HepG2 (cell line): ENCODE data around the gene B4GALT5. TPM values are rescaled to one million over a fixed set of nuclear protein-coding genes. Genes with fewer than 3 reads are reported as not detected.

ENCODE experiments used
- ARID2 ChIP-seq: sonication (generic); formaldehyde crosslinking; IDR thresholded peaks from 2 replicates; pipeline ENCODE4 v1.8.1; 2022; ENCODE audit warnings: mild to moderate bottlenecking, missing genetic modification reagents, borderline replicate concordance
- ATF2 ChIP-seq: sonication (generic); formaldehyde crosslinking; IDR thresholded peaks from 2 replicates; pipeline ENCODE4 v1.4.0; 2020; ENCODE audit warnings: missing genetic modification reagents
- ATF7 ChIP-seq, 2 experiments: fragments of 450-650 bp in 1 of 2; sonication (generic) in 1 of 2; formaldehyde crosslinking in 1 of 2; IDR thresholded peaks; 2 replicates each; pipeline versions ENCODE4 v1.4.0 to v1.6.1; 2016 to 2020; ENCODE audit warnings: antibody characterized with exemption in 1 of 2, mild to moderate bottlenecking in 1 of 2, missing genetic modification reagents in 1 of 2
- DR1 ChIP-seq: sonication (generic); formaldehyde crosslinking; IDR thresholded peaks from 2 replicates; pipeline ENCODE4 v1.8.0; 2021; ENCODE audit warnings: mild to moderate bottlenecking, missing genetic modification reagents, inconsistent platforms
- GTF3A ChIP-seq: sonication (generic); formaldehyde crosslinking; conservative IDR thresholded peaks from 2 replicates; pipeline ENCODE4 v1.4.0; 2020; ENCODE audit warnings: mild to moderate bottlenecking, missing genetic modification reagents
- HHEX ChIP-seq: IDR thresholded peaks from 2 replicates; pipeline ENCODE4 v1.6.1; 2016; ENCODE audit warnings: control low read depth
- HNRNPUL1 ChIP-seq: fragments of 200-400 bp; formaldehyde crosslinking; IDR thresholded peaks from 2 replicates; pipeline ENCODE4 v1.6.1; 2017; ENCODE audit warnings: low read depth, mild to moderate bottlenecking, low read length, moderate library complexity
- IKZF1 ChIP-seq: fragments of 450-650 bp; IDR thresholded peaks from 2 replicates; pipeline ENCODE4 v1.7.1; 2016
- JARID2 ChIP-seq: sonication (generic); formaldehyde crosslinking; IDR thresholded peaks from 2 replicates; pipeline ENCODE4 v1.8.1; 2023; ENCODE audit warnings: missing genetic modification reagents, inconsistent platforms; ENCODE audit not compliant: insufficient replicate concordance
- KLF12 ChIP-seq: sonication (generic); formaldehyde crosslinking; IDR thresholded peaks from 2 replicates; pipeline ENCODE4 v1.4.0; 2020; ENCODE audit warnings: missing genetic modification reagents, borderline replicate concordance
- PATZ1 ChIP-seq: sonication (generic); formaldehyde crosslinking; IDR thresholded peaks from 2 replicates; pipeline ENCODE4 v1.4.0; 2020; ENCODE audit warnings: missing genetic modification reagents
- PAX8 ChIP-seq: sonication (generic); formaldehyde crosslinking; IDR thresholded peaks from 2 replicates; pipeline ENCODE4 v1.8.0; 2022; ENCODE audit warnings: mild to moderate bottlenecking, missing genetic modification reagents, borderline replicate concordance
- RARA ChIP-seq: IDR thresholded peaks from 2 replicates; pipeline ENCODE4 v1.6.1; 2016; ENCODE audit warnings: missing genetic modification reagents, missing compliant biosample characterization
- RBAK ChIP-seq: sonication (generic); formaldehyde crosslinking; IDR thresholded peaks from 2 replicates; pipeline ENCODE4 v1.5.1; 2020; ENCODE audit warnings: mild to moderate bottlenecking, missing genetic modification reagents
- RFX3 ChIP-seq: IDR thresholded peaks from 2 replicates; pipeline ENCODE4 v1.6.1; 2016; ENCODE audit warnings: missing biosample characterization, missing genetic modification reagents
- SIX4 ChIP-seq: sonication (generic); formaldehyde crosslinking; IDR thresholded peaks from 2 replicates; pipeline ENCODE4 v1.4.0; 2020; ENCODE audit warnings: missing genetic modification reagents
- SMC3 ChIP-seq: IDR thresholded peaks from 2 replicates; pipeline ENCODE4 v1.6.1; 2011; ENCODE audit warnings: low read length, improper control_type of control experiment
- SMYD3 ChIP-seq: sonication (generic); formaldehyde crosslinking; IDR thresholded peaks from 2 replicates; pipeline ENCODE4 v1.8.1; 2023; ENCODE audit warnings: mild to moderate bottlenecking, missing genetic modification reagents
- SNAPC5 ChIP-seq: sonication (generic); formaldehyde crosslinking; IDR thresholded peaks from 2 replicates; pipeline ENCODE4 v1.8.1; 2023; ENCODE audit warnings: mild to moderate bottlenecking, missing genetic modification reagents, borderline replicate concordance
- SRF ChIP-seq: IDR thresholded peaks from 2 replicates; pipeline ENCODE4 v1.6.1; 2011; ENCODE audit warnings: mild to moderate bottlenecking, low read depth, low read length, moderate library complexity
- SRY ChIP-seq: sonication (generic); formaldehyde crosslinking; IDR thresholded peaks from 2 replicates; pipeline ENCODE4 v1.8.0; 2022; ENCODE audit warnings: mild to moderate bottlenecking, missing genetic modification reagents
- TFDP2 ChIP-seq: sonication (generic); formaldehyde crosslinking; IDR thresholded peaks from 2 replicates; pipeline ENCODE4 v1.4.0; 2020; ENCODE audit warnings: missing genetic modification reagents
- ZNF207 ChIP-seq: fragments of 450-650 bp; IDR thresholded peaks from 2 replicates; pipeline ENCODE4 v1.6.1; 2016; ENCODE audit warnings: antibody characterized with exemption, borderline replicate concordance
- ZNF234 ChIP-seq: sonication (generic); formaldehyde crosslinking; conservative IDR thresholded peaks from 2 replicates; pipeline ENCODE4 v1.5.1; 2020; ENCODE audit warnings: mild to moderate bottlenecking, missing genetic modification reagents
- ZNF605 ChIP-seq: sonication (generic); formaldehyde crosslinking; IDR thresholded peaks from 2 replicates; pipeline ENCODE4 v1.8.0; 2022; ENCODE audit warnings: mild to moderate bottlenecking, missing genetic modification reagents
- ZNF761 ChIP-seq: sonication (generic); formaldehyde crosslinking; conservative IDR thresholded peaks from 2 replicates; pipeline ENCODE4 v1.4.0; 2020; ENCODE audit warnings: mild to moderate bottlenecking, missing genetic modification reagents
- ZNF891 ChIP-seq: sonication (generic); formaldehyde crosslinking; IDR thresholded peaks from 2 replicates; pipeline ENCODE4 v1.5.0; 2020; ENCODE audit warnings: mild to moderate bottlenecking, missing genetic modification reagents
- ZSCAN21 ChIP-seq: sonication (generic); formaldehyde crosslinking; IDR thresholded peaks from 2 replicates; pipeline ENCODE4 v1.8.0; 2022; ENCODE audit warnings: mild to moderate bottlenecking, missing genetic modification reagents, moderate library complexity, borderline replicate concordance
- polyA plus RNA-seq, 8 experiments: library from polyadenylated mRNA; depleted of rRNA in 3 of 8; stranded (reverse) in 7 of 8; unstranded in 1 of 8; fragments of >200 nt; fragmentation: Illumina TruSeq in 4 of 8; extraction: Trizol in 4 of 8; gene quantifications; 2 replicates each; pipeline versions ENCODE4 v1.2.1 to v1.2.3, GENCODE V29; 2011 to 2016; ENCODE audit warnings: low read depth in 4 of 8, missing spikeins in 1 of 8, mixed read lengths in 1 of 8; ENCODE audit not compliant: insufficient read depth in 1 of 8
- total RNA-seq, 5 experiments: library from RNA; depleted of rRNA; stranded (reverse); fragments of >200 nt; fragmentation: Illumina TruSeq; extraction: Trizol; gene quantifications; 2 replicates each; pipeline ENCODE4 v1.2.3, GENCODE V29; 2016; ENCODE audit warnings: low read depth in 1 of 5

B4GALT5 gene
- total and polyA plus RNA-seq, 2 of the 13 experiments (the other 11 are each of a cell fraction or from before 2014, with no cell fraction given) = 27.3 to 30.9 TPM

- TF ChIP-seq HNRNPUL1 = no peak
- no peak for TF ChIP-seq HHEX (CRISPR knock-in tag)
- TF ChIP-seq DR1 (CRISPR knock-in tag) = no peak
- no peak for TF ChIP-seq SRF
- TF ChIP-seq SNAPC5 = no peak
- no peak for TF ChIP-seq RFX3 (CRISPR knock-in tag)
- no peak for TF ChIP-seq SMC3
- TF ChIP-seq RARA = no peak
- no peak for TF ChIP-seq IKZF1
- no peak for TF ChIP-seq ATF7 (IDR thresholded peaks at IDR 0.05)
- no peak for TF ChIP-seq ATF7 (CRISPR knock-in tag; IDR thresholded peaks at IDR 0.05)
- no peak for TF ChIP-seq ZNF761
- TF ChIP-seq JARID2 (CRISPR knock-in tag) = no peak
- no peak for TF ChIP-seq ZNF234 (CRISPR knock-in tag)
- no peak for TF ChIP-seq ZNF605 (CRISPR knock-in tag)
- TF ChIP-seq SMYD3 (CRISPR knock-in tag) = no peak
- no peak for TF ChIP-seq ZNF207
- TF ChIP-seq KLF12 (CRISPR knock-in tag) = no peak
- 0 out of 2 replicates have a peak, but pooled peaks have one; percentile 10 for TF ChIP-seq PATZ1
- TF ChIP-seq SIX4 (CRISPR knock-in tag) = no peak
- TF ChIP-seq ATF2 = peak; percentile 7; the same call in 1 of the 2 replicates
- TF ChIP-seq ZSCAN21 (CRISPR knock-in tag) = no peak
- TF ChIP-seq ZNF891 (CRISPR knock-in tag) = no peak
- TF ChIP-seq ARID2 (CRISPR knock-in tag) = no peak
- TF ChIP-seq PAX8 (CRISPR knock-in tag) = no peak
- no peak for TF ChIP-seq SRY
- no peak for TF ChIP-seq RBAK
- no peak for TF ChIP-seq TFDP2 (CRISPR knock-in tag)
- TF ChIP-seq GTF3A (CRISPR knock-in tag) = 0 out of 2 replicates have a peak, but pooled peaks have one; percentile 33
These were observed 36.9 kb downstream of the B4GALT5 start (continued) for GRCh38 chr20:49676581-49677291.
